HG02981 (cell line): ENCODE measurements around the gene LENG8.
"Not testable (repeated sequence)": the region's sequence is repeated elsewhere in the genome, so short reads cannot be mapped to it uniquely, and the experiment has no call there.

Experiments used
- ATAC-seq: cut with Tn5 transposase; IDR thresholded peaks from one replicate; pipeline ENCODE4 v1.9.1; 2021; ENCODE audit warnings: mild to moderate bottlenecking, moderate library complexity; ENCODE audit not compliant: unreplicated experiment

The LENG8 gene

GRCh38 chr19:54439174-54439851, 9.7 kb upstream of the LENG8 start:
- no peak for ATAC-seq

GRCh38 chr19:54440641-54441040, 8.4 kb upstream of the LENG8 start:
- ATAC-seq: no peak

- no peak for ATAC-seq
Observed at GRCh38 chr19:54444737-54445136, 4.3 kb upstream of the LENG8 start.

DNA sequence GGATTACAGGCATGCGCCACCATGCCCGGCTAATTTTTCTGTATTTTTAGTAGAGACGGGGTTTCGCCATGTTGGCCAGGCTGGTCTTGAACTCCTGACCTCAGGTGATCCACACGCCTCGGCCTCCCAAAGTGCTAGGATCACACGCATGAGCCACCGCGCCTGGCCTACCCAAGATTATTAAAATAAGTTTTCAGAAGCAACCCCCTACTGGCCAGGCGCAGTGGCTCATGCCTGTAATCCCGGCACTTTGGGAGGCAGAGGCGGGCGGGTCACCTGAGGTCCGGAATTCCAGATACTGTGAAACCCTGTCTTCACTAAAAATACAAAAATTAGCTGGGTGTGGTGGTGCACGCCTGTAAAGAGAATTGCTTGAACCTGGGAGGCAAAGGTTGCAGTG, 2.6 kb upstream of the LENG8 start:
- ATAC-seq: not testable (repeated sequence)

- no peak for ATAC-seq
Observed at GRCh38 chr19:54448040-54448773, 792 bp upstream of the LENG8 start.

DNA sequence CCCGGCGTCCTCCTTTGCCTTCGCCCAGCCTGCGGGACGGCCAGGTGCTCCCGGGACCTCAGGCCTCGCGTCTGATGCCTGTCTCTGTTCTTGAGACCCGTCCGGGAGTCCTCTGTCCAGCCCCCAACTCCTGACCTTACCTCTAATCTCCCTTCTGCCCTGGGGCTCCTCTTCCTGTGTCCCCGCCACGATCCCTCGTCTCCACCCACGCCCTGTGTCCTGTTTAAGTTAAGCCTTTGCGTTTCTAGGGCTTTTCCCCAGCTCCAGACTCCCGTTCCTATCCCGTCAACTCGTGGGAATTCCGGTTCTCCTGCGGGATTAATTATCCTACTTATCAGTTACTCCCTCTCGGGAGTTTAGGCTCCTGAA, 686 bp downstream of the LENG8 start:
- peak; percentile 1 for ATAC-seq

DNA sequence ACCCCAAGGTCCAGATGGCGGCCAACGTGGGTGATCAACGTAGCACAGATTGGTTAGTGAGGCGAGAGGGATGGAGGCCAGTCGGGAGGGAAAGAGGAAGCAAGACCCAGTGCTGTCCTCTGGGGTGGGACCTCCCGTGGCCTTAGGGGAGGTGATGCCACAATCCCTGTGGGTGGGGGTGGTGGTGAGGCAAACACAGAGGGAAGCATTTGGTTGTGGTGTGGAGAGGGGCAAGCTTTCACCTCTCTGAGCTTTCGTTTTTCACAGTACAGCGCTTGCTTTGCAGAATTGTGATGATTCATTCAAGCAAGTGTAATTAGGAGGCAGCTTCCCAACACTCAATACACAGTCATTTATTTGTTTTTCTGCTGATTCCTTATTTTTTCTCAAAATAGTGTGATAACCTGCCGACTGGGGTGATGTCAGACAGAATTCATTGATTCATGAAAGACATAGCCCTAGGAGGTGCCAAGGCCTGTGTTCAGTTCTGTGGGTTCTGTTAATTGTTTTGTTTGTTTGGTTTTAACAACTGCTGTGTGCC, 2.4 kb downstream of the LENG8 start:
- ATAC-seq: no peak

- no peak for ATAC-seq
Observed at GRCh38 chr19:54451997-54452396, 3.0 kb downstream of the LENG8 start.

GRCh38 chr19:54452626-54453025, 3.6 kb downstream of the LENG8 start:
- no peak for ATAC-seq

GRCh38 chr19:54453921-54454780, 5.2 kb downstream of the LENG8 start:
- ATAC-seq: no peak

GRCh38 chr19:54454781-54455675, 6.0 kb downstream of the LENG8 start:
- ATAC-seq: no peak

GRCh38 chr19:54455786-54456422, 6.9 kb downstream of the LENG8 start:
- ATAC-seq: no peak

GRCh38 chr19:54456423-54457373, 7.7 kb downstream of the LENG8 start:
- ATAC-seq: no peak

GRCh38 chr19:54457773-54458647, 9.0 kb downstream of the LENG8 start:
- ATAC-seq: no peak

GRCh38 chr19:54458648-54459281, 9.8 kb downstream of the LENG8 start:
- ATAC-seq: no peak

DNA sequence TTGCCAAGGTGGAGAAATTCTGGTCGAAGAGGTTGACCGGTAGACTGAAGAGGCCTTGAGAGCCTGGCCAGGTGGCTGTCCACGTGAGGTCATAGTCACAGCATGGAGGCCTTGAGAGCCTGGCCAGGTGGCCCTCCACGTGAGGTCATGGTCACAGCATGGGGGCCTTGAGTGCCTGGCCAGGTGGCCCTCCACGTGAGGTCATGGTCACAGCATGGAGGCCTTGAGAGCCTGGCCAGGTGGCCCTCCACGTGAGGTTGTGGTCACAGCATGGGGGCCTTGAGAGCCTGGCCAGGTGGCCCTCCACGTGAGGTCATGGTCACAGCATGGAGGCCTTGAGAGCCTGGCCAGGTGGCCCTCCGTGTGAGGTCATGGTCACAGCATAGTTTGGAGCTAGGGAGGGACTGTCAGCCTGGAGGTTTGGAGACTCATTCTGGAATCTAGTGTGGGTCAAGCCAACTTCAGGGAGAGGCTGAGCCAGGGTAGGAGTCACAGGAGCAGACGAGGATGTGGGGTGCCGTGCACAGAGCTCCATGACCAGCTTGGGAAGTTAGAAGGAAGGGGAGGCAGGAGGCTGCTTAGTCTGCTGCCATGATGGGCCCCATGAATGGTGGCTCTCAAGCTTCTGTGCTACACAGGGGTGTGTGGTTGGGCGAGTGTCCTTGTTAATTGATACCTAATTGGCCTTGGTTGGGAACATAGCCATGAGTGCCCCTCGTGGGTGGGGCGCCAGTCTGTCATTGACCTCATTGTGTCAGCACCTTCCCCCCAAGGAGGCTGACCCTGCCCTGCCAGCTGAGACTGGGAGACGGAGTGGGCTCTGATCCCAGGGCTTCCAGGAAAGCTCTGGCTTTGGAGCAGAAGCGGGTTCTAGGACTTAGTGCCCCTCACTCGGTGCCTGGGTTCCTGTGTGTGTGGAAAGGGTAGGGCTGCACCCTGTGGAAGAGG, 10.6 kb downstream of the LENG8 start:
- no peak for ATAC-seq
